NCI-H146 treated with DMSO at 0.1 percent for 48 hours (cell line): ENCODE measurements around the gene DNAH14.
"Not testable (repeated sequence)": the region's sequence is repeated elsewhere in the genome, so short reads cannot be mapped to it uniquely, and the experiment has no call there.

Source experiments
- DNase-seq: peaks from one replicate; lab custom pipeline; 2025; ENCODE audit not compliant: unreplicated experiment; lab: John Stamatoyannopoulos, UW

Gene DNAH14

GRCh38 chr1:225143001-225143400 lies 213.5 kb downstream of the DNAH14 start:
- DNase-seq = no peak

- no peak for DNase-seq
Measured at GRCh38 chr1:225146478-225146877, 217.0 kb downstream of the DNAH14 start.

GRCh38 chr1:225147791-225148190 lies 218.3 kb downstream of the DNAH14 start:
- DNase-seq = not testable (repeated sequence)

- DNase-seq = no peak
Measured at GRCh38 chr1:225152061-225152460, 222.6 kb downstream of the DNAH14 start.

- no peak for DNase-seq
Measured at GRCh38 chr1:225155555-225155954, 226.1 kb downstream of the DNAH14 start.

- DNase-seq = no peak
Measured at GRCh38 chr1:225156254-225156653, 226.8 kb downstream of the DNAH14 start.

- DNase-seq = no peak
Measured at GRCh38 chr1:225158291-225158690, 228.8 kb downstream of the DNAH14 start.

GRCh38 chr1:225159793-225160192 lies 230.3 kb downstream of the DNAH14 start:
- DNase-seq = no peak

GRCh38 chr1:225177409-225177808 lies 247.9 kb downstream of the DNAH14 start:
- not testable (repeated sequence) for DNase-seq

GRCh38 chr1:225179686-225180085 lies 250.2 kb downstream of the DNAH14 start:
- no peak for DNase-seq

- DNase-seq = no peak
Measured at GRCh38 chr1:225182716-225183115, 253.2 kb downstream of the DNAH14 start.

- no peak for DNase-seq
Measured at GRCh38 chr1:225191199-225191753, 261.8 kb downstream of the DNAH14 start.

GRCh38 chr1:225201447-225201846 lies 272.0 kb downstream of the DNAH14 start:
- DNase-seq = no peak

- DNase-seq = no peak
Measured at GRCh38 chr1:225207791-225208190, 278.3 kb downstream of the DNAH14 start.

- no peak for DNase-seq
Measured at GRCh38 chr1:225209153-225209552, 279.7 kb downstream of the DNAH14 start.

GRCh38 chr1:225210180-225210579 lies 280.7 kb downstream of the DNAH14 start:
- not testable (repeated sequence) for DNase-seq

- not testable (repeated sequence) for DNase-seq
Measured at GRCh38 chr1:225211694-225212442, 282.4 kb downstream of the DNAH14 start.

- DNase-seq = no peak
Measured at GRCh38 chr1:225224287-225224686, 294.8 kb downstream of the DNAH14 start.

GRCh38 chr1:225225681-225226080 lies 296.2 kb downstream of the DNAH14 start:
- DNase-seq = no peak

GRCh38 chr1:225228871-225229303 lies 299.4 kb downstream of the DNAH14 start:
- DNase-seq = no peak

- DNase-seq = not testable (repeated sequence)
Measured at GRCh38 chr1:225229429-225229828, 300.0 kb downstream of the DNAH14 start.

- DNase-seq = no peak
Measured at GRCh38 chr1:225230483-225230882, 301.0 kb downstream of the DNAH14 start.

GRCh38 chr1:225232930-225233329 lies 303.5 kb downstream of the DNAH14 start:
- not testable (repeated sequence) for DNase-seq
